ENCODE measurements around the gene ELP6.
"Not testable (repeated sequence)": the region's sequence is repeated elsewhere in the genome, so short reads cannot be mapped to it uniquely, and the experiment has no call there.

Gene ELP6

DNA sequence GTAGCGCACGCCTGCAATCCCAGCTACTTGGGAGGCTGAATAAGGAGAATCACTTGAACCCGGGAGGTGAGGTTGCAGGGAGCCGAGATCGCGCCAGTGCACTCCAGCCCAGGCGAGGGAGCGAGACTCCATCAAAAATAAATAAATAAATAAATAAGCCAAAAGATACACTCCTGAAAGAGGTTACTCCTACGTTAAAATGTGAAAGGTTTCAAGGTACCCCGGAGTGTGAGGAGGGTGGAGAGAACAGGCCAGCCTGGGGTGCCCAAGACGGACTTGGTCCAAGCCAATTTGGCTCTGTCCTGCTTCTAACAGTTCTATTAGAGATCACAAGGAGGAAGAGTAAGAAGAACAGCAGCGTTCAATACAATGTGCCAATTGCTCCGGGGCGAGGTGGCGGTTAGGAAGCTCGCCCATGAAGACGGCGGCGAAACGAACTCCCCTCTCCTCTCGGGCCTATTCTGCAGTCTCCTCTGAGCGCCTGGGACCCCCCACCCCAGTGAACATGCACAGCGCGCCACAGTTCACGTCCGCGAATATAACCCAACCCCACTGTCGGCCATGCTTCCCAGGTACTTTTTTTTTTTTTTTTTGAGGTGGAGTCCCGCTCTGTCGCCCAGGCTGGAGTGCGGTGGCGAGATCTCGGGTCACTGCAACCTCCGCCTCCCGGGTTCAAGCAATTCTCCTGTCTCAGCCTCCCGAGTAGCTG lies 942 bp downstream of the ELP6 start:
- DNase-seq (ENCODE audit: low read depth), result peak; percentile 2

GRCh38 chr3:47505267-47505666 lies 8.2 kb downstream of the ELP6 start:
- not testable (repeated sequence) for DNase-seq (ENCODE audit: low read depth)

GRCh38 chr3:47504113-47504512 lies 9.4 kb downstream of the ELP6 start:
- no peak for DNase-seq (ENCODE audit: low read depth)

DNA sequence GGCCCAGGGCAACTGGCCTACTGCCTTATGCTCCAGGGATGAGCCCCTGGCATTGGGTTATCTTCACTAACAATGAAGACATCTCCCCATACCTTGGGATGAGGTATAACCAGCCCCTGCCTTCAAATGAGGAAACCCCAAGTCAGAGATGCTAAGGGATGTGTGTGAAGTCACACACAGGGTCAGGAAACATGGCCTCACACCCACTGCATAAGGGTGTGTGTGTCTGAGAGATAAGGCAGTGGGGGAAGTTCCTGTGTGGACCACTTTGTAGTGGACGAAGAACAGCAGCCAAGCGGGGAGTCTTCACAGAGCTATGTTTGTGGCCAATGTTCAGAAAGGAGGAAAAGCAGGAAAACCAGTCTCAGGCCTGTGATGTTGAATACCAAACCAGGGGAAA lies 10.5 kb downstream of the ELP6 start:
- DNase-seq (ENCODE audit: low read depth), result no peak

DNA sequence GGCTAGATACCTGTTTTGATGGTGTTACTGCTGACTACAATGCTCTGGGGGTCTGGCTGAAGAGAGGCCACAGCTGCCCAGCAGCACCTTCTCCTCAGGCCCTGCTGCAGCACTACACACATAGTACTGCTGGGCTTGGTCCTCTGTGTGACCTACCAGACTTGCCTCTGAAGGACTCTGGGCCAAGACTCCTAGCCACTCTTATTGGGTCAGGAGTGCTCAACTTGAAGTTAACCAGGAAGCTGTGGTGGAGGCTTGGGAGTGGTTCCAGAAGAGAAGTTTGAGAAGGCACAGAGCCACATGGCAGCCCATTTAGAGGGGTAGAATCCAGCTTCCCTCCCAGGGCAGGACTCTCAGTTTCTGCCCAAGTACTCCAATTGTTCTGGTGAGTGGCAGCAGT lies 16.6 kb downstream of the ELP6 start:
- DNase-seq (ENCODE audit: low read depth), result no peak

GRCh38 chr3:47495886-47496285 lies 17.6 kb downstream of the ELP6 start:
- DNase-seq (ENCODE audit: low read depth), result no peak

GRCh38 chr3:47495111-47495510 lies 18.4 kb downstream of the ELP6 start:
- no peak for DNase-seq (ENCODE audit: low read depth)

DNA sequence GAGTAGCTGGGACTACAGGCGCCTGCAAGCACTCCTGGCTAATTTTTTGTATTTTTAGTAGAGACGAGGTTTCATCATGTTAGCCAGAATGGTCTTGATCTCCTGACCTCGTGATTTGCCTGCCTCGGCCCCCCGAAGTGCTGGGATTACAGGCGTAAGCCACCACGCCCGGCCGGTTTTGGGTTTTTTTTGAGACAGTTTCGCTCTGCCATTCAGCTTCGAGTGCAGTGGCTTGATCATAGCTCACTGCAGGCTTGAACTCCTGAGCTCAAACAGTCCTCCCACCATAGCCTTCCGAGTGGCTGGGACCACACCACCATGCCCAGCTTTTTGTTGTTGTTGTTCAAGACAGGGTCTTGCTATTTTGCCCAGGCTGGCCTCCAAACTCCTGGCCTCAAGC lies 21.7 kb downstream of the ELP6 start:
- DNase-seq (ENCODE audit: low read depth), result no peak

- DNase-seq (ENCODE audit: low read depth), result no peak
Observed at GRCh38 chr3:47491186-47491585, 22.3 kb downstream of the ELP6 start.

- no peak for DNase-seq (ENCODE audit: low read depth)
Observed at GRCh38 chr3:47487265-47487664, 26.2 kb downstream of the ELP6 start.

GRCh38 chr3:47485812-47486211 lies 27.7 kb downstream of the ELP6 start:
- no peak for DNase-seq (ENCODE audit: low read depth)

GRCh38 chr3:47482366-47482765 lies 31.1 kb downstream of the ELP6 start:
- no peak for DNase-seq (ENCODE audit: low read depth)

- DNase-seq (ENCODE audit: low read depth), result not testable (repeated sequence)
Observed at GRCh38 chr3:47481763-47482162, 31.7 kb downstream of the ELP6 start.

DNA sequence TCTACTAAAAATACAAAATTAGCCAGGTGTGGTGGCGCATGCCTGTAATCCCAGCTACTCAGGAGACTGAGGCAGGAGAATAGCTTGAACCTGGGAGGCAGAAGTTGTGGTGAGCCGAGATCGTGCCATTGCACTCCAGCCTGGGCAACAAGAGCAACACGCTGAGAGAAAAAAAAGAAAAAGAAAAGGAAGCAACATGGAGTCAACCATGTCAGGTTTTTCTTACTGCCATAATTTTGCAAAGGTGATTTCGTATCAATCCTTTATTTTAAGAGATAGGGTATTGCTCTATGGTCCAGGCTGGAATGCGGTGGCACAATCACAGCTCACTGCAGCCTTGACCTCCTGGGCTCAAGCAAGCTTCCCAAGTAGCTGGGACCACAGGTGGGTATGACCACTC lies 33.2 kb downstream of the ELP6 start:
- not testable (repeated sequence) for DNase-seq (ENCODE audit: low read depth)

GRCh38 chr3:47479826-47480160 lies 33.7 kb downstream of the ELP6 start:
- DNase-seq (ENCODE audit: low read depth), result no peak

DNA sequence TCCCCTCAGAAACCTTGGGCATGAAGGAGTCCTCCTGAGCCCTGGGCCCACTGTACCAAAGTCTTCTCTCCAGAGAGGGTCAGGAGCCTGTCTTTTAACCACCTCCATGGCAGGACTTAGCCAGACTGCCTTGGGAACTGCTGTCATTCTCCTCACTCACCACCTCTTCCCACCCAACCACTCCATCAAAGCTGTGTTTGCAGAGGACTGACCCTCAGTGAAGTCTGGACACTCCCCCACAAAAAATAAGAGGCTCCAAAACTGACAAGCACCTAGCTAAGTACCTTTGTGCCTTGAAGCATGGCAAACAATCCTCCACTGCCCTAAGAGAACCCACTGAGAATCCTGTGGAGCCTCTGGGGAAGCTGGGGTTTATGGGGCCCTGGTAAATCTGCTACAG lies 35.5 kb downstream of the ELP6 start:
- no peak for DNase-seq (ENCODE audit: low read depth)

GRCh38 chr3:47476644-47477199 lies 36.8 kb downstream of the ELP6 start:
- no peak for DNase-seq (ENCODE audit: low read depth)

DNA sequence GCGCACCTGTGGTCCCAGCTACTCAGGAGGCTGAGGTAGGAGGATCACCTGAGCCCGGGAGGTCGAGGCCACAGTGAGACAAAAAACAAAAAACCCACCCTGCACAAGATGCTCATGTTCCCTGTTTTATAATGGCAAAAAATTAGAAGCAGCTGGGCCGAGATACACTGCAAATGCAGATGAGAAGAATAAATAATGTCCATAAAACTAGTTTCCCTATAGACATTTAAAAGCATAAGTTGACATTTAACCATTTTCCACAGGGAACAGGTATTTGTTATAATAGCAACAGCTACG lies 37.2 kb downstream of the ELP6 start:
- no peak for DNase-seq (ENCODE audit: low read depth)

- peak; percentile 92 for DNase-seq (ENCODE audit: low read depth)
Observed at GRCh38 chr3:47475570-47476329, 37.8 kb downstream of the ELP6 start, which contains the start of gene SCAP. SCAP (minus strand) TSS chr3:47475941; CDS start chr3:47442993, 32,948 bp downstream.

DNA sequence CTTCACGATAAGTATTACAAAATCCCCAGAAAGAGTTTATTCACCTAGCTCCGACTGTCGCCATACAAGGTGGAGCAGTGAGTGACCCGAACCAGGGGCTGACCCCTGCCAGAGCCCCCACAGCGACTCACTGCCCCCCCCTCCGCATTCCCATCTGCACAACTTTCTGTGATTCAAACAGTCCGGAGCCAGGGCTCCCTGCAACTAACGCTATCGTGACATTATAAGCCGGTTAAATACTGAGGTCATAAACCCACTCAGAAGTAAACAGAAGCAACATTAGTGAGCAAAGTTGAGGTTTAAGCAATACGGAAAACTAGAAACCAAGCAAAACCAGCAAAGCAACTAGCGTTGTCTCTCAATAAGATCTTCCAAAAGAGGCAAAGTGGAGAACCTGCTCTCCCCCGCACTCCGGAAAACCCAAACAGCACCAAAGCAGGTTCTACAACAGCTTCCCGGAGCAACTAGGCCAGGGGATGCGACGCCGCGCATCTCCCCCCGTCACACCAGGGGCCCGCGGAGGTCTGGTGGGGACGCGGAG lies 38.4 kb downstream of the ELP6 start:
- DNase-seq (ENCODE audit: low read depth), result peak; percentile 33

DNA sequence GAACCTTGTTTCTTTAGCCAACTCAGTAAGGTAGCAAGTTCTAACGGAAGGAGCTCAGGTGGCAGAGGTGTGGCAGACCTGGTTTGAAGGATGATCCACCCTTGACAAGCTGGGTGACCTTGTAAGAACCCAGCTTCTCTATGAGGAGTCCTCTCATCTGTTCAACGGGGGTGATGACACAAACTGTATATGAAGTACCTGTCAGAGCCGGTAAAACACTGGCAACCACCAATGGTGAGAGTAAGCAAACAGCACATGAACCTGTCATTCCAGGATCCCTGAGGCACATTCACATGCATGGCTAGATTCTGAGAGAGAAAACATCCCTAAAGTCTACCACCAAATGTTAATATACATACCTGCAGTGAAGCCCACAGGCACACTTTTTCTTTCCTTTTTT lies 40.1 kb downstream of the ELP6 start:
- no peak for DNase-seq (ENCODE audit: low read depth)

- no peak for DNase-seq (ENCODE audit: low read depth)
Observed at GRCh38 chr3:47469616-47470015, 43.9 kb downstream of the ELP6 start.

DNA sequence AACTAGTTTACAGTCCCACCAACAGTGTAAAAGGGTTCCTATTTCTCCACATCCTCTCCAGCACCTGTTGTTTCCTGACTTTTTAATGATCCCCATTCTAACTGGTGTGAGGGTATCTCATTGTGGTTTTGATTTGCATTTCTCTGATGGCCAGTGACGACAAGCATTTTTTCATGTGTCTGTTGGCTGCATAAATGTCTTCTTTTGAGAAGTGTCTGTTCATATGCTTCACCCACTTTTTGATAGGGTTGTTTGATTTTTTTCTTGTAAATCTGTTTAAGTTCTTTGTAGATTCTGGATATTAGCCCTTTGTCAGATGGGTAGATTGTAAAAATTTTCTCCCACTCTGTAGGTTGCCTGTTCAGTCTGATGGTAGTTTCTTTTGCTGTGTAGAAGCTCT lies 45.2 kb downstream of the ELP6 start:
- DNase-seq (ENCODE audit: low read depth), result not testable (repeated sequence)
